Large intestine (tissue), 3 donors: ENCODE data around the gene SFXN5. TPM values are rescaled to one million over a fixed set of nuclear protein-coding genes. Genes with fewer than 3 reads are reported as not detected.
A peak's percentile ranks its signal among the peaks of the same experiment; 100 is the strongest.

Source experiments
- DNase-seq, 2 donors: peaks; one replicate each; pipeline versions ENCODE4 v3.0.0 to v3.0.0-alpha.2; 2013
- H3K27ac ChIP-seq: one replicate; pipeline ENCODE4 v1.5.1; 2013; ENCODE audit warnings: low read length
- H3K27me3 ChIP-seq: 2 replicates; pipeline ENCODE4 v1.6.1; 2013; ENCODE audit warnings: low read length; ENCODE audit not compliant: control insufficient read depth, insufficient read depth
- H3K36me3 ChIP-seq: 2 replicates; pipeline ENCODE4 v1.6.1; 2013; ENCODE audit warnings: low read length; ENCODE audit not compliant: control insufficient read depth, insufficient read depth
- H3K4me1 ChIP-seq: one replicate; pipeline ENCODE4 v1.6.1; 2013; ENCODE audit warnings: low read length; ENCODE audit not compliant: control insufficient read depth, insufficient read depth
- H3K4me3 ChIP-seq: one replicate; pipeline ENCODE4 v1.5.1; 2013; ENCODE audit warnings: low read length
- H3K9me3 ChIP-seq: one replicate; pipeline ENCODE4 v1.6.1; 2013; ENCODE audit warnings: mild to moderate bottlenecking, low read depth, low read length, moderate library complexity; ENCODE audit not compliant: control insufficient read depth
- WGBS: methylation state at CpG from one replicate; pipeline ENCODE4 v1.1.5; 2013; ENCODE audit warnings: low lambda C conversion rate; ENCODE audit not compliant: insufficient coverage; 5-methylcytosine and 5-hydroxymethylcytosine counted together
- polyA plus RNA-seq: library from polyadenylated mRNA; unstranded; fragments of 120-200 nt; gene quantifications from one replicate; pipeline ENCODE4 v1.2.1, GENCODE V29; 2013

Gene SFXN5
- polyA plus RNA-seq, 1 donor: 20.0 TPM

DNA sequence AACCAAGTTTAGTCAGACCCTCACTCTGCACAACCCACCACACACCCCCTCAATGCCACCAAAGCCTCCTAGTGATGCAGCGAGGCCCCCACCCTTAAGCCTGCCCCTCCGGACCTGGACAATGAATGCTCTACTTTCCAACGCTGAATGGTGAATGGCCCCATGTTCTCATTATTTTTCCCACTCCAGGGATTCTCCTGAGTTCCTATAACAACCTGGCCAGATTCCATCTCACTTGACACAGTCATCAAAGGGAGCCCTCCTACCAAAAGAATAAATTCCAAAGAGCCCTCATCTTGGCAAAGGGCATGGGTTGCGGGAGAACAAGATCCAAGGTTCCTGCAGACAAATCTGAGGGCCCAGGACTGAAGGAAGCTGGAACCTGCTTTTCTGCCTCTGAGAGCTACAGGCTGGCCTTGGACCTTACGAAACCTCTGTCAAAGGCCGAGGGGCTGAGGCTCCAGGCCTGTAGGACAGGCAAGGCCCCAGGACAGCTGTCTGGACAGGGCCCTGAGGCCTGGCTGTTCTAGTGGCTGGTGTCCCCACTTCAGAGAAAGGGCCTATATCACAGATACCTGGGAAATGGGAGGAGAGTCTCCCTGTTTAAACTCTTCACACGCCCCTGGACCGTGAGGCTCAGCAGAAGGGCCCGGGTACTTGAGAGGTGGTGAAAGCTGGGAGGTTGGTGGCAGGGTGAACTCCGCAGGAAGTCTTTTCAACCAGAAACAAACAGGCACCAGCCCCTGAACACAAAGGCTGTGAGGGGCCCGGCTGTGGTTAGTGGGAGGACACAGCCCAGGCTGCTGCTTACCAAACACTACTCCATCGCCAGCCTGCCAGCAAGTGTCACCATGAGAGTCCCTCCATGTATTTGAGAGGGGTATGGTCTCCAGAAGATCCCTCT, 27.3 kb downstream of the SFXN5 start:
- Histone ChIP-seq H3K36me3 (peaks cover 6% of the 10 kb centered on the region), H3K9me3 (no peaks in the 10 kb centered on the region), H3K4me3 (no peak overlapping the region), H3K27ac (no peak overlapping the region), H3K4me1 (no peaks in the 10 kb centered on the region), H3K27me3 (no peaks in the 10 kb centered on the region)
- no CpG with 5 or more reads among the region's 12 CpGs for WGBS
- no peak for DNase-seq

GRCh38 chr2:73043276-73043675, 28.2 kb downstream of the SFXN5 start:
- Histone ChIP-seq H3K27ac (no peak overlapping the region), H3K4me3 (no peak overlapping the region), H3K9me3 (no peaks in the 10 kb centered on the region), H3K4me1 (no peaks in the 10 kb centered on the region), H3K36me3 (peaks cover 6% of the 10 kb centered on the region), H3K27me3 (no peaks in the 10 kb centered on the region)
- no peak for DNase-seq
- WGBS: 100% methylated on average over 1 of the region's 5 CpGs

- H3K36me3 ChIP-seq: peaks cover 6% of the 10 kb centered on the region
- WGBS: 100% methylated on average over 1 of the region's 6 CpGs
- DNase-seq: no peak
- no peak overlapping the region for H3K4me3 ChIP-seq
- H3K27ac ChIP-seq: no peak overlapping the region
- H3K4me1 ChIP-seq: peaks cover 5% of the 10 kb centered on the region
- H3K27me3 ChIP-seq: no peaks in the 10 kb centered on the region
- no peaks in the 10 kb centered on the region for H3K9me3 ChIP-seq
Measured at GRCh38 chr2:73037947-73038585, 33.4 kb downstream of the SFXN5 start.

GRCh38 chr2:73036766-73037165, 34.7 kb downstream of the SFXN5 start:
- WGBS: no CpG with 5 or more reads among the region's 11 CpGs
- no peak overlapping the region for H3K27ac ChIP-seq

GRCh38 chr2:73035899-73036711, 35.4 kb downstream of the SFXN5 start:
- no peak for DNase-seq
- Histone ChIP-seq H3K36me3 (peaks cover 6% of the 10 kb centered on the region), H3K9me3 (no peaks in the 10 kb centered on the region), H3K4me3 (no peak overlapping the region), H3K27ac (no peak overlapping the region), H3K4me1 (peaks cover 20% of the 10 kb centered on the region), H3K27me3 (no peaks in the 10 kb centered on the region)
- no CpG with 5 or more reads among the region's 6 CpGs for WGBS

More at GRCh38 chr2:73036766-73037165, 34.7 kb downstream of the SFXN5 start:
- H3K9me3 ChIP-seq: no peaks in the 10 kb centered on the region
- no peak for DNase-seq
- H3K36me3 ChIP-seq: peaks cover 6% of the 10 kb centered on the region
- H3K4me3 ChIP-seq: no peak overlapping the region
- H3K27me3 ChIP-seq: no peaks in the 10 kb centered on the region
- peaks cover 14% of the 10 kb centered on the region for H3K4me1 ChIP-seq

DNA sequence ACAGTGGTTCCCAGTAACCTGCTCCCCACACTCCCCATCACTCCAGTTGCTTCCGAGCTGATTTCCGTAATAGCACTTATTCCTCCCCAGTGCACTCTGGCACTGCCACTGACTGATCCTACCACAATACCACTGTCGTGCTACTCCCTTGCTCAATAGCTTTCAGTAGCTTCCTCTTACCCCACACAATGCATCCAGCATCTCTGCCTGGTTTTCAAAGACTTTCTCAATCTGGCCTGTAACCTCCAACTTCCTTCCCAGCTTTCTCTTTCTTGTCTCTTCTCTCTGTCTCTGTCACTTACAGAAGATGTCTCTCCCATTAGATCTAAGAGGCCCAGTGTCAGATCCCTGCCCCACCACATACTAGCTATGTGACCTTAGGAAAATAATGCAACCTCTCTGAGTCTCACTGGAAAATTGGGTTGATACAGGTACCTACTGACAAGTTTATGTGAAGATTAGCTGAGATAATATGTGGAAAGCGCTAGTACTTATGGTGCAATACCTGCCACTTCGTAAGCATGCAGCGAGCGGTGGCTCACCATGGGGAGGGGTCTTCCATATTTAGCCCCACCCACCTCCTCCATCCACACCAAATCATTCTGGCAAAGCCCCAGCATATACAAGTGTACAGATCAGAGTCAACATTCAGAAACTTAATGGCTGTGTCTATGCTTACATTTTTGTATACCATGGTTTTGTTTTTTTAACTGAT, 36.7 kb downstream of the SFXN5 start:
- H3K9me3 ChIP-seq: no peaks in the 10 kb centered on the region
- peaks cover 2% of the 10 kb centered on the region for H3K36me3 ChIP-seq
- no peaks in the 10 kb centered on the region for H3K27me3 ChIP-seq
- 100% methylated on average over 1 of the region's 7 CpGs for WGBS
- no peak for DNase-seq
- H3K27ac ChIP-seq: no peak overlapping the region
- H3K4me3 ChIP-seq: no peak overlapping the region
- peaks cover 23% of the 10 kb centered on the region for H3K4me1 ChIP-seq

GRCh38 chr2:73033766-73034381, 37.6 kb downstream of the SFXN5 start:
- H3K27me3 ChIP-seq: no peaks in the 10 kb centered on the region
- no peaks in the 10 kb centered on the region for H3K36me3 ChIP-seq
- peaks cover 23% of the 10 kb centered on the region for H3K4me1 ChIP-seq
- H3K4me3 ChIP-seq: no peak overlapping the region
- peak in 1 of 2 donors; percentile 19 for DNase-seq
- peak overlapping the region; percentile 84 for H3K27ac ChIP-seq
- no CpG with 5 or more reads among the region's 5 CpGs for WGBS
- no peaks in the 10 kb centered on the region for H3K9me3 ChIP-seq

- H3K36me3 ChIP-seq: peaks cover under 1% of the 10 kb centered on the region
- H3K27ac ChIP-seq: peak overlapping the region; percentile 84
- peaks cover 23% of the 10 kb centered on the region for H3K4me1 ChIP-seq
- H3K9me3 ChIP-seq: no peaks in the 10 kb centered on the region
- no peak overlapping the region for H3K4me3 ChIP-seq
- WGBS: no CpG with 5 or more reads among the region's 1 CpG
- DNase-seq: peak in 1 of 2 donors; percentile 27
- H3K27me3 ChIP-seq: no peaks in the 10 kb centered on the region
Measured at GRCh38 chr2:73033142-73033765, 38.3 kb downstream of the SFXN5 start.

DNA sequence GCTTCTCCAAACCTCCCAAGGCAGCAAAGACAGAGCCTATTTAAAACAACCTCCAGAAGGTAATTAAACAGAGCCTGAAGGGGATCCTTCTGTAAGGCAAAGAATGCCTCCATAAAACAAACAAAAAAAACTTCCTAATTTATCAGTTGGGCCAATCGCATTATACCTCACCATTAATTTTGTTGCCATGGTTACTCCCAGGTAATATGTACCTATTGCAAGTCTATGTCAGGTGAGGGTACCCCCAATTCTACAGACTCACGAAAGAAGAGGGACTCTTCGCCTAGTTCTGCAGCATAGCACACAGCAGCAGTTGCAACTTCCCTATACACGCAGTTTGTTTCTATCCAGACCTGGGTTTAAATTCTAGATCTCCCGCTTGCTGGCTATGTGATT, 38.8 kb downstream of the SFXN5 start:
- no peak for DNase-seq
- Histone ChIP-seq H3K4me3 (no peak overlapping the region), H3K4me1 (peaks cover 23% of the 10 kb centered on the region), H3K27ac (peak overlapping the region; percentile 84), H3K36me3 (peaks cover 6% of the 10 kb centered on the region), H3K9me3 (no peaks in the 10 kb centered on the region), H3K27me3 (no peaks in the 10 kb centered on the region)
- no CpG with 5 or more reads among the region's 5 CpGs for WGBS
